HG02981 (cell line): Measurements from ENCODE around the gene SLC39A11.
"Not testable (repeated sequence)": the region's sequence is repeated elsewhere in the genome, so short reads cannot be mapped to it uniquely, and the experiment has no call there.

ENCODE experiments used
- ATAC-seq: cut with Tn5 transposase; IDR thresholded peaks from one replicate; pipeline ENCODE4 v1.9.1; 2021; ENCODE audit warnings: mild to moderate bottlenecking, moderate library complexity; ENCODE audit not compliant: unreplicated experiment

The SLC39A11 gene

DNA sequence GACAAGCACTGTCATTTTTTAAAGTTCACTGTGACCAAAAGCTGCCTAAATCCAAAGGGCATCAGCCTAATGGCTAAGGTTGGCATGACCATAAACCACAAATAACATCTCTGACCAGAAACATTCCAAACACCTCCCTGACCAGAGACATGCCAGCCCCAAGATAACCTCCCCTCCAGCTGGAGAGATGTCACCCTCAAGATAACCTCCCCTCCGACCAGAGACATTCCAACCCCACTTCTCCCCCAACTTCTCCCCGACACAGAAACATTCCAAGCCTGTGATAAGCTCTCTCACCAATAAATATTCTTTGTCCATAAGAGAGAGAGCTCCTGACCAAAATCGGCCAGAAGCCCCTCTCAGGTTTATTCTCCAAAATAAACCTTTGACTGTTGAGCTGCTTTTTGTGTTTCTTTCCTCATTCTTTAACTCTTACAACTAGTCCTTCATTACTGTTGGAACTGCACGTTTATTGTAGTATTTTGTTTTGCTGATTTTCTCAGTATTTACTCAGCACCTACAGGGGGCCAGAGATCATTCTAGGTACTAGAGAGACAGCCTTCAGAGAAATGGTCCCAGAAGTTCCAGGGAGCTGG is 325.6 kb downstream of the SLC39A11 start:
- no peak for ATAC-seq

DNA sequence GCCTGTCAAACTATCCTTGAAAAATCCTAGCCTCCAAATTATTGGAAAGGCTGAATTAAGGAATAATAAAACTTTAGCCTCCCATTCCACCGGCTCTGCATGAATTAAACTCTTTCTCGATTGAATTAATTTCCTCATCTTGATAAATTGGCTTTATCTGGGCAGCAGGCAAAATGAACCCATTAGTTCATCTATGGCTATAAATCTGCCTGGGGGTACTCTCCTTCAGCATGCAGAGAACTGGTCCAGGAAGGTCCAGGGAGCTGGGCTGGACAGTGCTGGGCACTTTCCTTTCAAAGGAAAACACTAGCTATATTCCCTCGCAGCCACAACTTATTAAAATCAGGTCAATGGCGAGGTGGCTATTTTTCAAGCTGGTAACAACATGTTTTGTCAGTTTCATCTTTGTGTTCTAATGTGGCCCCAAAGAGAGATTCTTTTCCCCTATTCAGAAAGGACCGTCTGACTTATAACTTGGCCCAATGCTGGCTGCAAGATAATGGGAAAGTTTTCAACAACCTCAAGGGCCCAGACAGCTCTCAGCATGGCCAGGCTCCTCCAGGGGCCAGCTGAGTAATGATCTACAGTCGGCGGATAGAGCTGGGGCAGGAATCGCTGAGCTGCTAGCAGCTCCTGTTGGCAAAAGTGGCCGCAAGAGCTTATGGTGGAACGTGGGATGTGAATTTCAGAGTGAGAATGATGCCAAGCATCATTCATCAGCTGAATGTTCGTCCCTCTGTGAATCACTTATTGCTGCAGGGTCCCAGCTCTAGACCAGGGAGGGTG is 326.9 kb downstream of the SLC39A11 start:
- no peak for ATAC-seq

DNA sequence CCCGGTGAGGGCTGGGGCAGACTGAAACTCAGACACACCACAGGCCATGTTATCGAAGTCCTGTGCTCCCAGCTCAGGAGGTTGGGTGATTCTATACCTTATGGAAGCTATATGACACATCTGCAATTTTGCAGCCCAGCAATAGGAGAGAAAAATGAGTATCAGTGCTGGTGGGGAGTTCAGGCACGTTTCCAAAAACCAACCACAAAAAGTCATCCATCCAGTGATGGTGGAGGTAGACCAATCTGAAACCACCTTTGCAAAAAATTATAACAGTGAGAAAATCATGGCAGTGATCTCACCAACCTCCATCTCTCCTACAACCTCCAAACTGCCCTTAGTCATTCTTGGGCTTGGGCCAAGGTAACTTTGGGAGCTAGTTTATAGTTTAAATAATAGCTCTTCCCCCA is 327.9 kb downstream of the SLC39A11 start:
- ATAC-seq, result no peak

- no peak for ATAC-seq
Observed at GRCh38 chr17:72763981-72764380, 328.5 kb downstream of the SLC39A11 start.

DNA sequence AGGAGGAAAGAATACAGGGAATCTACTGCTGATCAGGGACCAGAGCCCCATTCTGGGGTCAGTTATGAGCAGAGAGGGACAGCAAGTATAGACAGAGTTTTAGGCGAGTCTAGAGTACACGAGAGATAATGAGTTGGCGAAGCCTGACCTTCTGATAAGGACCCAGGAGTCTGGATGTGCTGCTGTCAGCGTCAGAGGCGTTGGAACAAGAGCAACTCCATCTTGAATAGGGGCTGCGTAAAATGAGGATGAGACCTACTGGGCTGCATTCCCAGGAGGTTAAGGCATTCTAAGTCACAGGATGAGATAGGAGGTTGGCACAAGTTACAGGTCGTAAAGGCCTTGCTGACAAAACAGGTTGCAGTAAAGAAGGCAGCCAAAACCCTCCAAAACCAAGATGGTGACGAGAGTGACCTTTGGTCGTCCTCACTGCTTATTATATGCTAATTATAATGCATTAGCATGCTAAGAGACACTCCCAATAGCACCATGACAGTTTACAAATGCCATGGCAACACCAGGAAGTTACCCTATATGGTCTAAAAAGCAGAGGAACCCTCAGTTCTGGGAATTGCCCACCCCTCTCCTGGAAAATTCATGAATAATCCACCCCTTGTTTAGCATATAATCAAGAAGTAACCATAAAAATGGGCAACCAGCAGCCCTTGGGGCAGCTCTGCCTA is 330.5 kb downstream of the SLC39A11 start:
- not testable (repeated sequence) for ATAC-seq

DNA sequence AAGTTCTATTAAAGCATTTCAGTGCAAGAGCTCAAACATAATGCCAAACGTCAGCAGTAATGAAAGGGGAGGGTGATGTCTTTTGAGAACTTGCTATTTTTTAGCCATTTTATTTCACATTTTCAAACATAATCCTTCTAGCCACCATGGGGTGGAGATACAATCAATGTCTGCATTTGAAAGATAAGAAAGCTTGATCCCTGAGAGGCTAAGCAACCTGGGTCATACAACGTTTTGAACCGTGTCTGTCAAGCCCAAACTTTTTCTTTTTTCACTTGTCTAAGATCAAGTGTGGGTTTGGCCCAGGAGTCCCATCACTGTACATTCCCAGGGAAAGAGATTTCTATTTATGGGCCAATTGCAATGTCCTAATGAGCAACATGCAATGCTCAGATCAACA is 331.1 kb downstream of the SLC39A11 start:
- no peak for ATAC-seq

- no peak for ATAC-seq
Observed at GRCh38 chr17:72760368-72760767, 332.1 kb downstream of the SLC39A11 start.

GRCh38 chr17:72759301-72759700 is 333.2 kb downstream of the SLC39A11 start:
- no peak for ATAC-seq

DNA sequence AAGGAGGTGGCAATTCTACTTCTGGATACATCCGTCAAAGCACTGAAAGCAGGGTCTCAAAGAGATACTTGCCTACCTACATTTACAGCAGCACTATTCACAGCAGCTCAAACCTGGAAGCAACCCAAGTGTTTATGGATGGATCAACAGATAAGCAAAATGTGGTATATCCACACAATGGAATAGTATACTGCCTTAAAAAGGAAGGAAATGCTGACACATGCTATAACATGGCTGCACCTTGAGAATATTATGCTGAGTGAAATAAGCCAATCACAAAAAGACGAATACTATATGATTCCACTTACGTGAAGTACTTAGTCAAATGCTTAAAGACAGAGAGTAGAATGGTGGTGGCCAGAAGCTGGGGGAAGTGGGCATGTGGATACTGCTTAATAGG is 336.2 kb downstream of the SLC39A11 start:
- no peak for ATAC-seq

- no peak for ATAC-seq
Observed at GRCh38 chr17:72754513-72754912, 338.0 kb downstream of the SLC39A11 start.

DNA sequence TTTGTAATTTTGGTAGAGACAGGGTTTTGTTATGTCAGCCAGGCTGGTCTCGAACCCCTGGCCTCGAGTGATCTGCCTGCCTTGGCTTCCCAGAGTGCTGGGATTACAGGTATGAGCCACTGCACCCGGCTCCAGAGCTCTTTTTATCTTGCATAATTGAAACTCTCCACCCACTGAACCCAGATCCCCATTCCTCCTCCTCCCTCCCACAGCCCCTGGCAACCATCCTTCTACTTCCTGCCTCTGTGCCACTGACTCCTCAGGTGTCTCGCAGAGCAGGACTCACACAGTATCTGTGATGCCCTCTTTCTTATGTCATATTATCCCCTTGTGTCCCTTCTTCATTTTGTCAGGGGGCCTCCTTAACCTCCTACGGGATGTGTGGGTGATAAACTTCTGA is 340.7 kb downstream of the SLC39A11 start:
- no peak for ATAC-seq

GRCh38 chr17:72749119-72749572 is 343.3 kb downstream of the SLC39A11 start:
- no peak for ATAC-seq

DNA sequence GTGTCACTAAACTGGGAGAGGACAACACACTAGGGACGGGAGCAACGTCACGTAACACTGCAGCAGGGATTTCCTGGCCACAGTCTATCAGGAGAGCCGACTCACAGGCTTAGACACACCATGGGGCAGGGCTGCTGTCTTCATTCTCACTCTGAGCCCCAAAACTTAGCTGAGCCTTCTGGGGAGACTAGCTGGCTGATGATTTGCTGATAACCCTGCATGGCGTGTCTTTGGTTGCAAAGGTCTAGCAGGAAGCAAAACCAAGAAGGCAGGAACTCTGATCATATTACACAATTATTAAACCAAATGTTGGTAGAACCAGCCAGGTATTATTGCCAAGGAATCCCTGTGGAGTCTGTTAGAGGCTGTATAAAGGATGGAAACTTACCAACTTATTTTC is 345.0 kb downstream of the SLC39A11 start:
- ATAC-seq, result no peak

- no peak for ATAC-seq
Observed at GRCh38 chr17:72745241-72745640, 347.2 kb downstream of the SLC39A11 start.

DNA sequence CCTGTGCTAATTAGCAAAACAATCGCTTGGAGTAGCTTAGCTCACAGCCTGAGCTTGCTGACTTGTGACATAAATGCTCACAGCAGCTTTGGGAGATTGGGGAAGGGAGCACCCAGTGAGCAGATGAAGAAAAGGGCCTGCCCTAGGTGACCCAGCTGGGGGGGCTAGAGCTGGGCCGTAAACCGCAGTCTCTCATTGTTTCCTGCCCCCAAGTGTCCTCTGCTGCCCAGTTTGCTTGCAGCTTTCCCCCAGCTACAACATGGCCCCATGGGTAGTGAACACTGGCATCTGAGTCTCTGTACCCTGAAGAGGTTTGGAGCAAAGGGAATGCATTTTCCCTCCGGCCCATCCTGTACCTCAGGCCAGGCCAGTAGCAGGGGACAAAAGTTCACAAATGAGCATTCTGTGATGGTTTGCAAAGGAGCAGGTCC is 349.4 kb downstream of the SLC39A11 start:
- no peak for ATAC-seq

DNA sequence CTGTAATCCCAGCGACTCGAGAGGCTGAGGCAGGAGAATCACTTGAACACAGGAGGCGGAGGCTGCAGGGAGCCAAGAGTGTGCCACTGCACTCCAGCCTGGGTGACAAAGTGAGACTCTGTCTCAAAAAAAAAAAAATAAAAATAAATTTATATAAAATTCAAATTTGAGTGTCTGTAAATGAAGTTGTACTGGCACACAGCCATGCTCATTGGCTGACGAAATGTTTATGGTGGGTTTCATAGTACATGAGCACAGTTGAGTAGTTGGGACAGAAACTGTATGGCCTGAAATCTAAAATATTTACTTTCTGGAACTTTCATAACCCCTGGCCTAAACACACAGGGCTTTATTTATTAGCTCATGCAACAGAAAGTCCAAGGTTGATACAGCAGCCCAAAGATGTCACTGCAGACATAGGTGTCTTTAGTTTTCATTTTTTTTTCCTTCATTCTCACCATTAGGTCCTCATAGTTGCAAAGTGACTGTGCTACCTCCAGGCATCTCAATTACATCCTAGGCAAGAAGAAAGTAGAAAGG is 355.3 kb downstream of the SLC39A11 start:
- ATAC-seq, result no peak

DNA sequence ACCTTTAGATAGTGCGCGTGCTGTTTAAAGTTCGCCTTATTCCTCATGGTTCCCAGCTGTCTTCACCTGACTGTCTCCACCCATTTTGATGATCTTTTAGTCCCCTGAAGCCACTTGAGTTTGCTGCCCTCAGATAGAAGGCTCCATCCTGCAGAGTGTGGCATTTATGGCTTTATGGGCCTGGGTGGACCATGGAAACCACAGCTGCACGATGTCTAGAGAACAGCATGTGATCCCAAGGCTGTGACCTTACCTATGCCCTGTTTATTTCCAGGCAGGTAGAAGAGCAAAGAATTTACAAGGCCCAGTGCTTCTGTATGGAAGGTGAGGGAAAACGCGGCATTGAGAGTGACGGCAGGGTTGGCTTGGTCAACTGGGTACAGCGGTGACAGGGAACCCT is 356.9 kb downstream of the SLC39A11 start:
- no peak for ATAC-seq

DNA sequence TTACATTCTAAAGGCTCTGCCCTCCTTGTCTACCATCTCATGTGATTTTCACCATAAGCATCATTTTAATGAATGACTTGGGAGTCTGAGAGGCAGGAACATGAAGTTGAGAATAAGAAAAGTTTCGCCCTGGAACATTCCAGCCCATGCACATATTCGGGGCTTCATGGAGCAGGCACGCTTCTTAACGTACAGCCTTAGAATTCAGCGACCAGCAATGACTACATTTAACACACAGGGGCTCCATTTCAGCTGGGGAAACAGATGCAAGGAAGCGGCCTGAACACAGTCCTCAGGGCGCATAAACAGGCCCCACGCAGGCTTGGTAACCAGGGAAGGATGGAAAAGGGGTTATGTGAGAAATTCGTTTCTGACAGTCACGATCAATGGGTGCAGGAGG is 357.4 kb downstream of the SLC39A11 start:
- ATAC-seq, result no peak

GRCh38 chr17:72734613-72735012 is 357.9 kb downstream of the SLC39A11 start:
- no peak for ATAC-seq

- ATAC-seq, result peak; percentile 49
Observed at GRCh38 chr17:72733619-72734282, 358.7 kb downstream of the SLC39A11 start.
